DND-41 (cell line): Measurements from ENCODE around the gene FAM107A.

ENCODE experiments used
- CTCF ChIP-seq: IDR thresholded peaks from 2 replicates; pipeline ENCODE4 v1.5.1; 2012; ENCODE audit warnings: borderline replicate concordance, low read length, moderate library complexity, mild to moderate bottlenecking; ENCODE audit not compliant: poor library complexity, severe bottlenecking; ENCODE audit errors: extremely low read depth
- EZH2 ChIP-seq: IDR thresholded peaks from 3 replicates; pipeline ENCODE4 v1.6.1; 2012; ENCODE audit warnings: borderline replicate concordance, low read depth, mild to moderate bottlenecking, moderate library complexity, low read length, inconsistent platforms; ENCODE audit not compliant: severe bottlenecking

GRCh38 chr3:58519668-58520402, 57.4 kb downstream of the FAM107A start:
- no peak for TF ChIP-seq CTCF
- no peak for TF ChIP-seq EZH2
